Fibroblast of the aortic adventitia (primary cell): ENCODE data around the gene GDPD3. TPM values are rescaled to one million over a fixed set of nuclear protein-coding genes. Genes with fewer than 3 reads are reported as not detected.

Experiments
- DNase-seq: peaks from one replicate; pipeline ENCODE4 v3.0.0-alpha.2; 2010; ENCODE audit warnings: low read depth
- H3K4me3 ChIP-seq: 2 replicates; pipeline ENCODE4 v1.5.1; 2011; ENCODE audit warnings: low read depth, mild to moderate bottlenecking, control low read depth, low read length, moderate library complexity
- total RNA-seq: library from RNA; depleted of rRNA; stranded (reverse); fragments of >200 nt; gene quantifications from 2 replicates; pipeline ENCODE4 v1.2.3, GENCODE V29; 2012; ENCODE audit warnings: low replicate concordance
- TF ChIP-seq, protein P1 (sequence below): IDR thresholded peaks from 2 replicates; pipeline ENCODE4 v1.5.1; 2011; ENCODE audit warnings: mild to moderate bottlenecking, low read length, control low read depth, inconsistent platforms; ENCODE audit not compliant: insufficient read depth

GDPD3 gene
- total RNA-seq, 1 donor: 1.5 TPM

DNA sequence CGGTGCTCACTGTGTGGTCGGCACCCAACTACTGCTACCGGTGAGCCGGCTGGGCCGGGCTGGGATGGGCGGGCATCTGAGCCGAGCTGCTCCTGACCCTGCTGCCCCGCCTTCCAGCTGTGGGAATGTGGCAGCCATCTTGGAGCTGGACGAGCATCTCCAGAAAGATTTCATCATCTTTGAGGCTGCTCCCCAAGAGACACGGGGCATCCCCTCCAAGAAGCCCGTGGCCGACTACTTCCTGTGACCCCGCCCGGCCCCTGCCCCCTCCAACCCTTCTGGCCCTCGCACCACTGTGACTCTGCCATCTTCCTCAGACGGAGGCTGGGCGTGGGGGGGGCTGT lies 28.5 kb downstream of the GDPD3 start:
- peak; percentile 67 for DNase-seq
- TF ChIP-seq, protein P1, sequence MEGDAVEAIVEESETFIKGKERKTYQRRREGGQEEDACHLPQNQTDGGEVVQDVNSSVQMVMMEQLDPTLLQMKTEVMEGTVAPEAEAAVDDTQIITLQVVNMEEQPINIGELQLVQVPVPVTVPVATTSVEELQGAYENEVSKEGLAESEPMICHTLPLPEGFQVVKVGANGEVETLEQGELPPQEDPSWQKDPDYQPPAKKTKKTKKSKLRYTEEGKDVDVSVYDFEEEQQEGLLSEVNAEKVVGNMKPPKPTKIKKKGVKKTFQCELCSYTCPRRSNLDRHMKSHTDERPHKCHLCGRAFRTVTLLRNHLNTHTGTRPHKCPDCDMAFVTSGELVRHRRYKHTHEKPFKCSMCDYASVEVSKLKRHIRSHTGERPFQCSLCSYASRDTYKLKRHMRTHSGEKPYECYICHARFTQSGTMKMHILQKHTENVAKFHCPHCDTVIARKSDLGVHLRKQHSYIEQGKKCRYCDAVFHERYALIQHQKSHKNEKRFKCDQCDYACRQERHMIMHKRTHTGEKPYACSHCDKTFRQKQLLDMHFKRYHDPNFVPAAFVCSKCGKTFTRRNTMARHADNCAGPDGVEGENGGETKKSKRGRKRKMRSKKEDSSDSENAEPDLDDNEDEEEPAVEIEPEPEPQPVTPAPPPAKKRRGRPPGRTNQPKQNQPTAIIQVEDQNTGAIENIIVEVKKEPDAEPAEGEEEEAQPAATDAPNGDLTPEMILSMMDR: no peak
- H3K4me3 ChIP-seq: no peak overlapping the region

DNA sequence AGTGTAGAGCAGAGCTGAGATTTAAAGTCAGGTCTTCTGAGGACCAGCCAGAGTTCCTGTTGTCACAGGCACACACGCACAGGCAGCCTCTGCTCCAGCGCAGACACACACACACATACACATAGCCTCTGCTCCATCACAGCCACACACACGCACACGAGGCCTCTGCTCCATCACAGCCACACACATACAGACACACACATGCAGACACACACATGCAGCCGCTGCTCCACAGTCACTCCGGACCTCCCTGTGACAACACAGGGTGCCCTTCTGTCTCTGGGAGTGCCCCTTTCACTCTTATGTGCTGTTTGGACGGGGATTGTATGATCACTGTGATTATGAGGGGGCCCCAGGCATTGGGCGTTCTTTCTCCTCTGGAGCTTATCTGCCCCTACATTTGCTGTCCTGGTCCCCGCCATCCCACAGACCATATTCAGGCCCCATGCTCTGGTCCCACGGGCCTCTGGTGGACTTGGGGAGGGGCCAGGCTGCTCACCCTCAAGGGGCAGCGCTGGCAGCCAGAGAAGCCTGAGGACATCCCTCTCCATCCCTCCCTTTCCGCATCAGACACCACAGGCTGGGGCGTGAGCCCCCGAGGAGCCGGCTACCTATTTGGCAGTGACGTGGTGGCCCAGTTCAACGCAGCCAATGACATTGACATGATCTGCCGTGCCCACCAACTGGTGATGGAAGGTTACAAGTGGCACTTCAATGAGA lies 29.1 kb downstream of the GDPD3 start:
- TF ChIP-seq, protein P1: no peak
- DNase-seq: no peak
- no peak overlapping the region for H3K4me3 ChIP-seq

DNA sequence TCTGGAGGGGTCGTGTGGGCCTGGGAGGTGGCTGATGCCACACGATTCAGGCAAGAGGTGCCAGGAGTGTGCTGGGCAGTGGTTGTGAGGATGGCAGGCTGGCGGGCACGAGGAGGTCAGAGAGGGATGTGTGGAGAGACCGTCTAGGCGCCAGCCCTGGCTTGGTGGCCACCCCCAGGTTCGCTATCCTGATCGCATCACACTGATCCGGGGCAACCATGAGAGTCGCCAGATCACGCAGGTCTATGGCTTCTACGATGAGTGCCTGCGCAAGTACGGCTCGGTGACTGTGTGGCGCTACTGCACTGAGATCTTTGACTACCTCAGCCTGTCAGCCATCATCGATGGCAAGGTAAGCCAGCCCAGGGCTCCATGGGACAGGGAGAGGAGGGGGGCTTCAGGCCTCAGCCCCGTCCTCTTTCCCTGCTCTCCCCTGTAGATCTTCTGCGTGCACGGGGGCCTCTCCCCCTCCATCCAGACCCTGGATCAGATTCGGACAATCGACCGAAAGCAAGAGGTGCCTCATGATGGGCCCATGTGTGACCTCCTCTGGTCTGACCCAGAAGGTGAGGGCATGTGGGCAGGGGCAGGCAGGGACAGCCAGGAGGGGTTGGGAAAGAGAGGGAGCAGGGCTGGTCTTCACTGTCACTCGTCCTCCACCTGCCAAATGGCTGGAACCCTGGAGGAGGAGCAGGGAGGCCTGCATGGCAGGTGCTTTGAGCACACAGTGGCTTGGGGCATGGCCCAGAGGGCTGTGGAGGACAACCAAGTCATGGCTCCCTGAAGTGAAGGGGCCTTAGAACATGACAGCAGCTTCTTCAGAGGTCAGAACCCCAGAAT lies 29.9 kb downstream of the GDPD3 start:
- TF ChIP-seq, protein P1: no peak
- H3K4me3 ChIP-seq: no peak overlapping the region
- DNase-seq: no peak

DNA sequence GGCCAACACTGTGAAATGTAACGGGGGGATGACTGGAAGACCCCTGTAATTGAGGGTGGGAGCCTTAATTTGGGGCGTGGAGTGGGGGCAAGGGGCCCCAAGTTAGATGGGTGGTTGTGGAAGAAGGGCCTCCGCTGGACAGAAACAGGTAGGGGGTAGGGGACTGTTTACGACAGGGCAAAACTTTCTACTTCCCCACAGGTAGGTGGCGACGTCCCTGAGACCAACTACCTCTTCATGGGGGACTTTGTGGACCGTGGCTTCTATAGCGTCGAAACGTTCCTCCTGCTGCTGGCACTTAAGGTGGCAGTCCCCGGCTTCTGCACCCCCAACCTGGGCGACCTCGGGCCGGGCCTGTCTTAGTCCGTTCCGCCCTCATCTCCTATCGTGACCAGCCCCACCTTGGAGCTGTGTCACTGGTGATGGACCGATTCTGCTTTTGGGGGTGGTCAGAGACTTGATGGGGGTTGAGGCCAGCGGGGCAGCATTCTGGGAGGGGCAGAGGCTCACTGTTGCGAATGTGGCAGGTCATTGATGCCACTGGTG lies 30.7 kb downstream of the GDPD3 start:
- TF ChIP-seq, protein P1: no peak
- no peak overlapping the region for H3K4me3 ChIP-seq
- no peak for DNase-seq

DNA sequence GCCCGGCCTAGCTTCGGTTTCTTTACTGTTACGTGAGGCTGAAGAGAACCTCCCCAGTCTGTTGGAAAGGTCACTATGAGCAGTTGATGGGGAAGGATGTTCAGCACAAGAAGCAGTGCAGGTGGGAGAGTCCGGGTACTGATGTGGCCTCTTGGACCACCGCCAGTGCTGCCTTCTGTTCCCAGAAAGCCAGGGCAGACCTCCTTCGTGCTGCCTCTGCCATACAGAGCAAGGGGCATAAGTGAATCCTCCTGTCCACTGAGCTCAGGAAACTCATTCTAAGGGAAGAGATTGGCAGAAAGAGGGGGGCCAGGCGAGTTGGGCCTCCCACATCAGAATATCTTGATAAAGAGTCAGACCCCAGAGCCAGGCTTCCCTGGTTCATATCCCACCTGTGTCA lies 33.9 kb downstream of the GDPD3 start:
- TF ChIP-seq, protein P1: no peak
- no peak overlapping the region for H3K4me3 ChIP-seq
- no peak for DNase-seq

DNA sequence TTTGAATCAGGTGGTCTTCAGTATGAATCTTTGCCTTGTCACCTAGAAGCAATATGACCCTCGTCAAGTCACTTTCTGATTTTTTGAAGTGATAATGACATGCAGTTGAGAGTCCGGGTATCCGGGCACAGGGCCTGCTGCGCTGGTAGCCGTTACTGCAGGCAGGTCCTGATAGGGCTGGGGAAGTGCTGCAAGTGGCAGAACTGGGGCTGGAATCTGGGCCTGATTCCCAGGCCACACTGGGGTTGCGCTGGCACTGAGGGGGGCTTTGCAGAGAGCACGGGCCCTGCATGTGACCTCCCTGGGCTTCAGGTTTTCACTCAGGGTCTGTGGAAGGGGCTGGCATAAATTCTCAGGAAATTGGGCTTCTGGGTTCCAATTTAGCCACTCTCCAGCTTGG lies 34.6 kb downstream of the GDPD3 start:
- DNase-seq: no peak

More for the DNA sequence above, 34.6 kb downstream of the GDPD3 start:
- H3K4me3 ChIP-seq: no peak overlapping the region
- TF ChIP-seq, protein P1: no peak
